PC-3 (cell line): ENCODE results near the gene AXL. TPM values are rescaled to one million over a fixed set of nuclear protein-coding genes. Genes with fewer than 3 reads are reported as not detected.

ENCODE experiments used
- ATAC-seq: fragments of 200-7000 bp; cut with Tn5 transposase; 2 replicates; pipeline ENCODE4 v1.9.1; 2020; ENCODE audit warnings: mild to moderate bottlenecking, moderate library complexity
- BruUV-seq: library from RNA; stranded (reverse); fragments of 400-500 nt; replicated peaks from 2 replicates; lab custom pipeline; 2021; lab: Mats Ljungman, UMichigan
- CTCF ChIA-PET: fragments of 300-600 bp; sonication (Branson Sonifier 250); formaldehyde crosslinking; loops from one replicate; lab custom pipeline; 2022; ENCODE audit warnings: antibody characterized with exemption; lab: Charles Lee
- POLR2A ChIA-PET: fragments of 300-600 bp; sonication (Branson Sonifier 250); formaldehyde crosslinking; loops from one replicate; lab custom pipeline; 2022; ENCODE audit warnings: antibody characterized with exemption; ENCODE audit not compliant: unreplicated experiment; lab: Charles Lee
- DNase-seq: peaks from one replicate; pipeline ENCODE4 v3.0.0-alpha.2; 2015
- H2AFZ ChIP-seq: fragments of 300-600 bp; sonication (generic); 2 replicates; pipeline ENCODE4 v1.6.0; 2016; ENCODE audit warnings: antibody characterized with exemption, low read length
- H3F3A ChIP-seq: fragments of 300-600 bp; sonication (generic); one replicate; pipeline ENCODE4 v1.6.0; 2017; ENCODE audit warnings: antibody characterized with exemption, low read length, control low read depth, mild to moderate bottlenecking; ENCODE audit not compliant: unreplicated experiment
- H3K27ac ChIP-seq: fragments of 300-600 bp; sonication (generic); 2 replicates; pipeline ENCODE4 v1.5.1; 2016; ENCODE audit warnings: mild to moderate bottlenecking, low read length
- H3K27me3 ChIP-seq: fragments of 300-600 bp; sonication (generic); 2 replicates; pipeline ENCODE4 v1.6.1; 2016; ENCODE audit warnings: low read length, mixed read lengths
- H3K36me3 ChIP-seq: fragments of 300-600 bp; sonication (generic); 2 replicates; pipeline ENCODE4 v1.6.1; 2016; ENCODE audit warnings: low read depth, mixed run types, low read length, mixed read lengths
- H3K4me1 ChIP-seq: fragments of 300-600 bp; sonication (generic); 2 replicates; pipeline ENCODE4 v1.5.1; 2016; ENCODE audit warnings: low read length; ENCODE audit not compliant: insufficient read depth
- H3K4me2 ChIP-seq: fragments of 300-600 bp; sonication (generic); 2 replicates; pipeline ENCODE4 v1.6.0; 2016; ENCODE audit warnings: low read length
- H3K4me3 ChIP-seq: fragments of 300-600 bp; sonication (generic); 2 replicates; pipeline ENCODE4 v1.5.1; 2016; ENCODE audit warnings: mild to moderate bottlenecking, low read length, mixed read lengths
- H3K79me2 ChIP-seq: fragments of 300-600 bp; sonication (generic); 2 replicates; pipeline ENCODE4 v1.6.1; 2017; ENCODE audit warnings: low read length, mixed read lengths
- H3K9ac ChIP-seq: fragments of 300-600 bp; sonication (generic); 2 replicates; pipeline ENCODE4 v1.6.0; 2016; ENCODE audit warnings: mild to moderate bottlenecking, low read length
- H3K9me2 ChIP-seq: fragments of 300-600 bp; sonication (generic); replicated peaks from 2 replicates; pipeline ENCODE4 v1.6.1; 2016; ENCODE audit warnings: mixed run types, low read length, mixed read lengths
- H3K9me3 ChIP-seq: fragments of 300-600 bp; sonication (generic); 2 replicates; pipeline ENCODE4 v1.6.1; 2016; ENCODE audit warnings: low read length, mixed read lengths
- H4K20me1 ChIP-seq: fragments of 300-600 bp; sonication (generic); 2 replicates; pipeline ENCODE4 v1.6.1; 2016; ENCODE audit warnings: low read length, mixed read lengths
- CTCF ChIP-seq: fragments of 300-600 bp; sonication (generic); conservative IDR thresholded peaks from 2 replicates; pipeline ENCODE4 v1.5.1; 2017; ENCODE audit warnings: antibody characterized with exemption, low read depth, mild to moderate bottlenecking, low read length
- EZH2 ChIP-seq: fragments of 300-600 bp; sonication (generic); IDR thresholded peaks from one replicate; pipeline ENCODE4 v1.6.1; 2017; ENCODE audit warnings: antibody characterized with exemption, mild to moderate bottlenecking, low read length; ENCODE audit not compliant: unreplicated experiment
- EZH2phosphoT487 ChIP-seq: fragments of 300-600 bp; sonication (generic); IDR thresholded peaks from 2 replicates; pipeline ENCODE4 v1.6.1; 2018; ENCODE audit warnings: mild to moderate bottlenecking, antibody characterized with exemption, low read length, borderline replicate concordance
- intact Hi-C: fragments of 100-400 bp; cut with micrococcal nuclease; formaldehyde crosslinking; loops from 2 replicates; pipeline ENCODE4 v1.9.0; 2023
- total RNA-seq: library from RNA; depleted of rRNA; stranded (reverse); fragments of >200 nt; gene quantifications from 2 replicates; pipeline ENCODE4 v1.2.3, GENCODE V29; 2014

Gene AXL
- total RNA-seq, 1 experiment from 2014 or later, result 172 TPM

- intact Hi-C loops, result no loop called here
- Histone ChIP-seq H3K9me2 (no peaks in the 10 kb centered on the region), H3F3A (no peaks in the 10 kb centered on the region), H3K36me3 (peaks cover 21% of the 10 kb centered on the region), H3K27ac (no peak overlapping the region), H4K20me1 (no peaks in the 10 kb centered on the region), H3K9me3 (no peaks in the 10 kb centered on the region), H3K9ac (no peak overlapping the region), H3K27me3 (no peaks in the 10 kb centered on the region), H3K79me2 (no peaks in the 10 kb centered on the region), H2AFZ (no peak overlapping the region), H3K4me1 (no peaks in the 10 kb centered on the region), H3K4me3 (no peak overlapping the region), H3K4me2 (no peak overlapping the region)
- TF ChIP-seq EZH2 (no peak), CTCF (no peak)
- CTCF ChIA-PET, result no interaction called here
- no peak for DNase-seq
- POLR2A ChIA-PET, result no interaction called here
- no TSS peak for BruUV-seq
- no peak for ATAC-seq
These were observed 15.6 kb downstream of the AXL start for GRCh38 chr19:41234512-41235168.

- no peak for TF ChIP-seq EZH2phosphoT487
- no peak for TF ChIP-seq CTCF
- no peak for TF ChIP-seq EZH2
- Histone ChIP-seq H3K79me2 (no peaks in the 10 kb centered on the region), H3K4me3 (no peak overlapping the region), H3K9ac (no peak overlapping the region), H3K27me3 (no peaks in the 10 kb centered on the region), H3K9me2 (no peaks in the 10 kb centered on the region), H3K4me1 (no peaks in the 10 kb centered on the region), H3K4me2 (no peak overlapping the region), H3K9me3 (no peaks in the 10 kb centered on the region), H3K36me3 (peaks cover 22% of the 10 kb centered on the region), H4K20me1 (no peaks in the 10 kb centered on the region), H3K27ac (no peak overlapping the region), H3F3A (no peaks in the 10 kb centered on the region), H2AFZ (no peak overlapping the region)
- DNase-seq, result no peak
- intact Hi-C loops, result no loop called here
- ATAC-seq, result no peak
- ChIA-PET POLR2A (no interaction called here), CTCF (no interaction called here)
- no TSS peak for BruUV-seq
These were observed 16.5 kb downstream of the AXL start for GRCh38 chr19:41235480-41235879.

- Histone ChIP-seq H3K9ac (no peak overlapping the region), H3K79me2 (no peaks in the 10 kb centered on the region), H2AFZ (no peak overlapping the region), H3K4me3 (no peak overlapping the region), H3K9me2 (no peaks in the 10 kb centered on the region), H4K20me1 (no peaks in the 10 kb centered on the region), H3K27ac (no peak overlapping the region), H3K27me3 (no peaks in the 10 kb centered on the region), H3K36me3 (peaks cover 32% of the 10 kb centered on the region; the same call in 1 of the 2 replicates), H3K9me3 (no peaks in the 10 kb centered on the region), H3F3A (no peaks in the 10 kb centered on the region), H3K4me1 (no peaks in the 10 kb centered on the region), H3K4me2 (no peak overlapping the region)
- POLR2A ChIA-PET, result no interaction called here
- DNase-seq (no peak), ATAC-seq (no peak)
- BruUV-seq, result no TSS peak
- TF ChIP-seq CTCF (no peak), EZH2phosphoT487 (no peak), EZH2 (no peak)
- CTCF ChIA-PET, result no interaction called here
- intact Hi-C loops, result no loop called here
These were observed 19.2 kb downstream of the AXL start for GRCh38 chr19:41238244-41238643.
